ENCODE results near the gene DIP2C.

DIP2C gene

GRCh38 chr10:521261-522250, 167.9 kb downstream of the DIP2C start:
- DNase-seq (ENCODE audit: low spot score) = no peak
- in situ Hi-C loops (cut with MboI; ENCODE audit: low sequenced_read_pairs, unreplicated experiment) = loop anchor here (25.0 kb wide), 1 partner anchor 266 kb away; no protein-coding TSS in a partner anchor

GRCh38 chr10:520402-520787, 169.1 kb downstream of the DIP2C start:
- in situ Hi-C loops (cut with MboI; ENCODE audit: low sequenced_read_pairs, unreplicated experiment) = loop anchor here (25.0 kb wide), 1 partner anchor 267 kb away; no protein-coding TSS in a partner anchor
- no peak for DNase-seq (ENCODE audit: low spot score)
- no peak for TF ChIP-seq CTCF (IDR thresholded peaks at IDR 0.05; ENCODE audit: borderline replicate concordance, control extremely low read depth, extremely low read depth, insufficient read depth, missing control alignments)

More at GRCh38 chr10:521261-522250, 167.9 kb downstream of the DIP2C start:
- no peak for TF ChIP-seq CTCF (IDR thresholded peaks at IDR 0.05; ENCODE audit: borderline replicate concordance, control extremely low read depth, extremely low read depth, insufficient read depth, missing control alignments)

- DNase-seq (ENCODE audit: low spot score) = no peak
- TF ChIP-seq CTCF (IDR thresholded peaks at IDR 0.05; ENCODE audit: borderline replicate concordance, control extremely low read depth, extremely low read depth, insufficient read depth, missing control alignments) = no peak
- in situ Hi-C loops (cut with MboI; ENCODE audit: low sequenced_read_pairs, unreplicated experiment) = loop anchor here (25.0 kb wide), 1 partner anchor 267 kb away; no protein-coding TSS in a partner anchor
Measured at GRCh38 chr10:519716-520401, 169.6 kb downstream of the DIP2C start.

GRCh38 chr10:519055-519715, 170.3 kb downstream of the DIP2C start:
- DNase-seq (ENCODE audit: low spot score) = no peak
- in situ Hi-C loops (cut with MboI; ENCODE audit: low sequenced_read_pairs, unreplicated experiment) = loop anchor here (25.0 kb wide), 1 partner anchor 268 kb away; no protein-coding TSS in a partner anchor
- TF ChIP-seq CTCF (IDR thresholded peaks at IDR 0.05; ENCODE audit: borderline replicate concordance, control extremely low read depth, extremely low read depth, insufficient read depth, missing control alignments) = no peak

GRCh38 chr10:517872-518475, 171.5 kb downstream of the DIP2C start:
- TF ChIP-seq CTCF (IDR thresholded peaks at IDR 0.05; ENCODE audit: borderline replicate concordance, control extremely low read depth, extremely low read depth, insufficient read depth, missing control alignments) = no peak
- no peak for DNase-seq (ENCODE audit: low spot score)
- in situ Hi-C loops (cut with MboI; ENCODE audit: low sequenced_read_pairs, unreplicated experiment) = loop anchor here (25.0 kb wide), 1 partner anchor 269 kb away; no protein-coding TSS in a partner anchor

Measured in GM13976 (cell line).